NCI-H146 treated with DMSO at 0.1 percent for 48 hours (cell line): ENCODE results near the gene KCNJ10.
A peak's percentile ranks its signal among the peaks of the same experiment; 100 is the strongest.

Experiments
- DNase-seq: peaks from one replicate; lab custom pipeline; 2025; ENCODE audit not compliant: unreplicated experiment; lab: John Stamatoyannopoulos, UW

KCNJ10 gene

GRCh38 chr1:160084771-160085321, 14.9 kb upstream of the KCNJ10 start:
- DNase-seq = no peak

- peak; percentile 54 for DNase-seq
Measured at GRCh38 chr1:160083968-160084770, 14.2 kb upstream of the KCNJ10 start.

GRCh38 chr1:160082926-160083325, 13.0 kb upstream of the KCNJ10 start:
- no peak for DNase-seq

GRCh38 chr1:160082487-160082886, 12.5 kb upstream of the KCNJ10 start:
- DNase-seq = no peak

- DNase-seq = no peak
Measured at GRCh38 chr1:160081261-160081936, 11.4 kb upstream of the KCNJ10 start, which contains the start of gene KCNJ9. TSS of gene KCNJ9 (plus strand) at chr1:160081538. CDS start at chr1:160084031, 2,493 bp downstream.

GRCh38 chr1:160080381-160081100, 10.6 kb upstream of the KCNJ10 start:
- no peak for DNase-seq

- no peak for DNase-seq
Measured at GRCh38 chr1:160079448-160079847, 9.5 kb upstream of the KCNJ10 start.

- DNase-seq = peak; percentile 9
Measured at GRCh38 chr1:160078512-160079195, 8.7 kb upstream of the KCNJ10 start.

GRCh38 chr1:160077486-160077885, 7.5 kb upstream of the KCNJ10 start:
- DNase-seq = no peak

- DNase-seq = no peak
Measured at GRCh38 chr1:160076295-160076694, 6.3 kb upstream of the KCNJ10 start.

- DNase-seq = no peak
Measured at GRCh38 chr1:160075836-160076235, 5.9 kb upstream of the KCNJ10 start.

GRCh38 chr1:160074865-160075264, 4.9 kb upstream of the KCNJ10 start:
- DNase-seq = no peak

- DNase-seq = no peak
Measured at GRCh38 chr1:160071289-160071688, 1.3 kb upstream of the KCNJ10 start.

- no peak for DNase-seq
Measured at GRCh38 chr1:160070243-160071163, 543 bp upstream of the KCNJ10 start.

GRCh38 chr1:160068225-160068624, 1.7 kb downstream of the KCNJ10 start:
- no peak for DNase-seq

GRCh38 chr1:160066829-160067745, 2.9 kb downstream of the KCNJ10 start:
- DNase-seq = no peak

- no peak for DNase-seq
Measured at GRCh38 chr1:160064746-160065145, 5.2 kb downstream of the KCNJ10 start.

- no peak for DNase-seq
Measured at GRCh38 chr1:160064164-160064563, 5.8 kb downstream of the KCNJ10 start.

- DNase-seq = no peak
Measured at GRCh38 chr1:160063176-160063575, 6.8 kb downstream of the KCNJ10 start.
